Natural killer cell (primary cell): ENCODE data around the gene POR. TPM values are rescaled to one million over a fixed set of nuclear protein-coding genes. Genes with fewer than 3 reads are reported as not detected.
A peak's percentile ranks its signal among the peaks of the same experiment; 100 is the strongest.
"Not testable (repeated sequence)": the region's sequence is repeated elsewhere in the genome, so short reads cannot be mapped to it uniquely, and the experiment has no call there.

ENCODE experiments used
- ATAC-seq, 3 donors: fragments of 150-1000 bp in 2 of 3; fragments of 200-7000 bp in 1 of 3; cut with Tn5 transposase; 1 replicate in 1 of 3; 2 replicates in 2 of 3; pipeline ENCODE4 v1.10.0; 2021; ENCODE audit warnings: mild to moderate bottlenecking in 2 of 3, moderate library complexity in 2 of 3
- DNase-seq, 2 donors: peaks; one replicate each; pipeline versions ENCODE4 v3.0.0 to v3.0.0-alpha.2; 2013 to 2021; ENCODE audit warnings: mixed read lengths in 1 of 2
- H3K27ac ChIP-seq: one replicate; pipeline ENCODE4 v1.5.1; 2013; ENCODE audit warnings: mild to moderate bottlenecking, low read length
- H3K27me3 ChIP-seq: one replicate; pipeline ENCODE4 v1.6.1; 2013; ENCODE audit warnings: low read length; ENCODE audit not compliant: control insufficient read depth, insufficient read depth
- H3K36me3 ChIP-seq: one replicate; pipeline ENCODE4 v1.6.1; 2013; ENCODE audit warnings: low read length; ENCODE audit not compliant: control insufficient read depth, insufficient read depth
- H3K4me1 ChIP-seq: one replicate; pipeline ENCODE4 v1.6.1; 2013; ENCODE audit warnings: low read length; ENCODE audit not compliant: control insufficient read depth, insufficient read depth
- H3K4me3 ChIP-seq: one replicate; pipeline ENCODE4 v1.5.1; 2013; ENCODE audit warnings: low read length
- H3K9me3 ChIP-seq: one replicate; pipeline ENCODE4 v1.6.1; 2013; ENCODE audit warnings: low read length; ENCODE audit not compliant: control insufficient read depth, insufficient read depth
- H3K27ac Mint-ChIP-seq, 2 donors: one replicate each; pipeline ENCODE4 v1.8.0; 2022; ENCODE audit warnings: mild to moderate bottlenecking in 2 of 2, mixed read lengths in 2 of 2, moderate library complexity in 1 of 2
- H3K27me3 Mint-ChIP-seq, 2 donors: one replicate each; pipeline ENCODE4 v1.8.0; 2022; ENCODE audit warnings: low read depth in 2 of 2, mixed read lengths in 2 of 2
- H3K36me3 Mint-ChIP-seq: one replicate; pipeline ENCODE4 v1.8.0; 2022; ENCODE audit warnings: mixed read lengths
- H3K4me1 Mint-ChIP-seq, 2 donors: one replicate each; pipeline ENCODE4 v1.8.0; 2022; ENCODE audit warnings: mixed read lengths in 2 of 2
- H3K4me3 Mint-ChIP-seq: one replicate; pipeline ENCODE4 v1.8.0; 2022; ENCODE audit warnings: mild to moderate bottlenecking, moderate library complexity, mixed read lengths
- H3K9me3 Mint-ChIP-seq, 2 donors: one replicate each; pipeline ENCODE4 v1.8.0; 2022; ENCODE audit warnings: mixed read lengths in 2 of 2
- CTCF ChIP-seq: fragments of 200-600 bp; IDR thresholded peaks from one replicate; pipeline ENCODE4 v1.8.0; 2022; ENCODE audit warnings: antibody characterized with exemption
- WGBS: methylation state at CpG from one replicate; pipeline ENCODE4 v1.1.7; 2013; ENCODE audit warnings: missing lambda C conversion rate; ENCODE audit not compliant: insufficient coverage; 5-methylcytosine and 5-hydroxymethylcytosine counted together
- intact Hi-C: fragments of 100-400 bp; cut with micrococcal nuclease; formaldehyde crosslinking; loops from one replicate; pipeline ENCODE4 v1.14.2; 2022
- total RNA-seq, 4 donors: library from RNA; stranded (reverse); fragments of 120-200 nt in 1 of 4; gene quantifications; one replicate each; pipeline versions ENCODE4 v1.2.3 to v1.2.4, GENCODE V29; 2013 to 2022

Gene POR
- total RNA-seq, 3 donors from 2014 or later (not counting 1 experiment from before 2014, with no cell fraction given), result 56.0 to 60.5 (median 58.3) TPM

GRCh38 chr7:75879771-75880184 lies 35.2 kb upstream of the POR start:
- H3K9me3 Mint-ChIP-seq, result no peaks in the 10 kb centered on the region
- no peaks in the 10 kb centered on the region for H3K27me3 ChIP-seq
- no peaks in the 10 kb centered on the region for H3K27me3 Mint-ChIP-seq
- intact Hi-C loops, result no loop called here
- WGBS, result 44% methylated on average over 7 of the region's 8 CpGs
- DNase-seq (peak in 1 of 2 donors; percentile 83), ATAC-seq (no peak)
- peak overlapping the region; percentile 95 for H3K4me3 ChIP-seq
- no peak overlapping the region for H3K27ac ChIP-seq
- H3K36me3 Mint-ChIP-seq, result no peaks in the 10 kb centered on the region
- TF ChIP-seq CTCF, result no peak
- peaks cover 22 to 33% of the 10 kb centered on the region in 2 donors for H3K4me1 Mint-ChIP-seq
- no peaks in the 10 kb centered on the region for H3K9me3 ChIP-seq
- H3K4me3 Mint-ChIP-seq, result peak overlapping the region; percentile 97
- H3K36me3 ChIP-seq, result peaks cover 18% of the 10 kb centered on the region
- peaks cover 15% of the 10 kb centered on the region for H3K4me1 ChIP-seq
- peak overlapping the region; percentile 93 to 94 for H3K27ac Mint-ChIP-seq

GRCh38 chr7:75880242-75880641 lies 34.7 kb upstream of the POR start:
- DNase-seq (peak in 1 of 2 donors; percentile 36), ATAC-seq (no peak)
- peaks cover 21% of the 10 kb centered on the region for H3K36me3 ChIP-seq
- no peak for TF ChIP-seq CTCF
- H3K27me3 ChIP-seq, result no peaks in the 10 kb centered on the region
- intact Hi-C loops, result no loop called here
- Mint-ChIP-seq H3K27me3 (no peaks in the 10 kb centered on the region), H3K4me3 (peak overlapping the region; percentile 97), H3K9me3 (no peaks in the 10 kb centered on the region), H3K27ac (peak overlapping the region; percentile 93 to 94), H3K36me3 (no peaks in the 10 kb centered on the region), H3K4me1 (peaks cover 22 to 33% of the 10 kb centered on the region in 2 donors)
- H3K4me3 ChIP-seq, result no peak overlapping the region
- peaks cover 15% of the 10 kb centered on the region for H3K4me1 ChIP-seq
- H3K27ac ChIP-seq, result no peak overlapping the region
- no peaks in the 10 kb centered on the region for H3K9me3 ChIP-seq
- 94% methylated on average over 4 of the region's 4 CpGs for WGBS

- WGBS, result 97% methylated on average over 22 of the region's 23 CpGs
Observed at GRCh38 chr7:75881436-75882095, 33.4 kb upstream of the POR start.

GRCh38 chr7:75883265-75883824 lies 31.6 kb upstream of the POR start:
- 94% methylated on average over 13 of the region's 13 CpGs for WGBS

More at GRCh38 chr7:75881436-75882095, 33.4 kb upstream of the POR start:
- H3K27me3 Mint-ChIP-seq, result no peaks in the 10 kb centered on the region
- H3K27ac ChIP-seq, result no peak overlapping the region
- H3K4me1 ChIP-seq, result peaks cover 15% of the 10 kb centered on the region
- H3K4me3 Mint-ChIP-seq, result peak overlapping the region; percentile 3
- peaks cover 26% of the 10 kb centered on the region for H3K36me3 ChIP-seq
- H3K9me3 ChIP-seq, result no peaks in the 10 kb centered on the region
- H3K4me1 Mint-ChIP-seq, result peaks cover 22 to 33% of the 10 kb centered on the region in 2 donors
- DNase-seq (no peak), ATAC-seq (no peak)
- H3K36me3 Mint-ChIP-seq, result no peaks in the 10 kb centered on the region
- intact Hi-C loops, result no loop called here
- no peaks in the 10 kb centered on the region for H3K27me3 ChIP-seq
- H3K27ac Mint-ChIP-seq, result peak overlapping the region in 1 of 2 donors; percentile 59
- no peak overlapping the region for H3K4me3 ChIP-seq
- no peaks in the 10 kb centered on the region for H3K9me3 Mint-ChIP-seq
- no peak for TF ChIP-seq CTCF

More at GRCh38 chr7:75883265-75883824, 31.6 kb upstream of the POR start:
- intact Hi-C loops, H3K4me3 ChIP-seq, H3K36me3 Mint-ChIP-seq, H3K9me3 ChIP-seq, H3K9me3 Mint-ChIP-seq, H3K27ac Mint-ChIP-seq, H3K27ac ChIP-seq, ATAC-seq, H3K27me3 ChIP-seq, H3K27me3 Mint-ChIP-seq, DNase-seq, H3K4me3 Mint-ChIP-seq: not testable (repeated sequence)
- H3K4me1 ChIP-seq, result peaks cover 11% of the 10 kb centered on the region
- peaks cover 16 to 33% of the 10 kb centered on the region in 2 donors for H3K4me1 Mint-ChIP-seq
- peaks cover 37% of the 10 kb centered on the region for H3K36me3 ChIP-seq
